ENCODE results near the gene KIAA1328.

DNA sequence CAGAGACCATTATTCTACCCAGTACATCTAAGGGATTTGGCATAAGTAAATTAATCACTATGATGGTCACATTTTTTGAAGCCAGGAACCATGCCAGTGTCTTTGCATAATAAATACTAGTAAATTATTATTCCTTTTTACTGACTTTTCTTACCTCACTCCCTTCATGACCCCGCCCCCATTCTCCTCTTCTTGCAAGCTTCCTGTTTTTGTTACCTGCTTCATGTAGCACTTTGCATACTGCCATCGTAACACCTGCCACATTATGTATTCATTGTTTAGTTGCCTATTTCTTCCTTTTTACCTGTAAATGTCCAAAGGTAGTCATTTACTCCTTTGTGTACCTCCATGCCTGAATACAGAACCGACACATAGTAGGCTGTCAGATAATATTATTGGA is 309.5 kb downstream of the KIAA1328 start:
- TF ChIP-seq TEAD1 (CRISPR knock-in tag; IDR thresholded peaks at IDR 0.05): no peak
- TF ChIP-seq MAFF (IDR thresholded peaks at IDR 0.05; ENCODE audit: low read length): no peak
- TF ChIP-seq CREBBP (IDR thresholded peaks at IDR 0.05; ENCODE audit: low read depth, low read length): no peak
- TF ChIP-seq MTA3 (IDR thresholded peaks at IDR 0.05; ENCODE audit: borderline replicate concordance): no peak
- TF ChIP-seq MYC (IDR thresholded peaks at IDR 0.05; ENCODE audit: low read depth, low read length): no peak
- TF ChIP-seq MYC (CRISPR knock-in tag; IDR thresholded peaks at IDR 0.05; ENCODE audit: borderline replicate concordance, low read depth): no peak
- TF ChIP-seq, protein P1, sequence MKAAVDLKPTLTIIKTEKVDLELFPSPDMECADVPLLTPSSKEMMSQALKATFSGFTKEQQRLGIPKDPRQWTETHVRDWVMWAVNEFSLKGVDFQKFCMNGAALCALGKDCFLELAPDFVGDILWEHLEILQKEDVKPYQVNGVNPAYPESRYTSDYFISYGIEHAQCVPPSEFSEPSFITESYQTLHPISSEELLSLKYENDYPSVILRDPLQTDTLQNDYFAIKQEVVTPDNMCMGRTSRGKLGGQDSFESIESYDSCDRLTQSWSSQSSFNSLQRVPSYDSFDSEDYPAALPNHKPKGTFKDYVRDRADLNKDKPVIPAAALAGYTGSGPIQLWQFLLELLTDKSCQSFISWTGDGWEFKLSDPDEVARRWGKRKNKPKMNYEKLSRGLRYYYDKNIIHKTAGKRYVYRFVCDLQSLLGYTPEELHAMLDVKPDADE (conservative IDR thresholded peaks at IDR 0.05; ENCODE audit: control insufficient read depth, low read depth, low read length): no peak

All from K562 (cell line).